BJ (cell line): Measurements from ENCODE around the gene BCAT1. TPM values are rescaled to one million over a fixed set of nuclear protein-coding genes. Genes with fewer than 3 reads are reported as not detected.
A peak's percentile ranks its signal among the peaks of the same experiment; 100 is the strongest.

Experiments
- CTCF ChIA-PET: fragments of 350-600 bp; formaldehyde crosslinking; extraction: SDS; loops from one replicate; lab custom pipeline; 2021; ENCODE audit warnings: antibody characterized with exemption, inconsistent platforms; lab: Yijun Ruan, JAX
- POLR2A ChIA-PET: fragments of 300-600 bp; sonication (Branson Sonifier 250); formaldehyde crosslinking; extraction: SDS; loops from one replicate; lab custom pipeline; 2021; ENCODE audit warnings: antibody characterized with exemption; lab: Charles Lee
- DNase-seq: peaks from one replicate; pipeline ENCODE4 v3.0.0-alpha.2; 2011; ENCODE audit warnings: low read depth
- H3K27me3 ChIP-seq: 2 replicates; pipeline ENCODE4 v1.6.0; 2011; ENCODE audit warnings: low read length; ENCODE audit not compliant: control insufficient read depth, insufficient read depth
- H3K36me3 ChIP-seq: 2 replicates; pipeline ENCODE4 v1.5.1; 2011; ENCODE audit warnings: low read length; ENCODE audit not compliant: control insufficient read depth, insufficient read depth
- H3K4me3 ChIP-seq: 2 replicates; pipeline ENCODE4 v1.5.1; 2011; ENCODE audit warnings: low read depth, mild to moderate bottlenecking, control low read depth, low read length
- polyA plus RNA-seq: library from polyadenylated mRNA; depleted of rRNA; stranded (reverse); fragments of >200 nt; gene quantifications from 2 replicates; pipeline ENCODE4 v1.2.3, GENCODE V29; 2011
- TF ChIP-seq, protein P1 (sequence below): IDR thresholded peaks from 2 replicates; pipeline ENCODE4 v1.5.1; 2011; ENCODE audit warnings: low read depth, mild to moderate bottlenecking, control low read depth, inconsistent platforms, low read length, moderate library complexity; ENCODE audit not compliant: insufficient read depth

BCAT1 gene
- polyA plus RNA-seq, 1 experiment: 13.2 TPM

- CTCF ChIA-PET: no interaction called here
- POLR2A ChIA-PET: no interaction called here
- no peak for DNase-seq
- H3K4me3 ChIP-seq: no peak overlapping the region
- H3K36me3 ChIP-seq: no peaks in the 10 kb centered on the region
- TF ChIP-seq, protein P1, sequence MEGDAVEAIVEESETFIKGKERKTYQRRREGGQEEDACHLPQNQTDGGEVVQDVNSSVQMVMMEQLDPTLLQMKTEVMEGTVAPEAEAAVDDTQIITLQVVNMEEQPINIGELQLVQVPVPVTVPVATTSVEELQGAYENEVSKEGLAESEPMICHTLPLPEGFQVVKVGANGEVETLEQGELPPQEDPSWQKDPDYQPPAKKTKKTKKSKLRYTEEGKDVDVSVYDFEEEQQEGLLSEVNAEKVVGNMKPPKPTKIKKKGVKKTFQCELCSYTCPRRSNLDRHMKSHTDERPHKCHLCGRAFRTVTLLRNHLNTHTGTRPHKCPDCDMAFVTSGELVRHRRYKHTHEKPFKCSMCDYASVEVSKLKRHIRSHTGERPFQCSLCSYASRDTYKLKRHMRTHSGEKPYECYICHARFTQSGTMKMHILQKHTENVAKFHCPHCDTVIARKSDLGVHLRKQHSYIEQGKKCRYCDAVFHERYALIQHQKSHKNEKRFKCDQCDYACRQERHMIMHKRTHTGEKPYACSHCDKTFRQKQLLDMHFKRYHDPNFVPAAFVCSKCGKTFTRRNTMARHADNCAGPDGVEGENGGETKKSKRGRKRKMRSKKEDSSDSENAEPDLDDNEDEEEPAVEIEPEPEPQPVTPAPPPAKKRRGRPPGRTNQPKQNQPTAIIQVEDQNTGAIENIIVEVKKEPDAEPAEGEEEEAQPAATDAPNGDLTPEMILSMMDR: no peak
- H3K27me3 ChIP-seq: no peaks in the 10 kb centered on the region
These were observed 44.0 kb downstream of the BCAT1 start for GRCh38 chr12:24904871-24905270.

GRCh38 chr12:24903329-24904088 is 45.4 kb downstream of the BCAT1 start:
- DNase-seq: no peak
- Histone ChIP-seq H3K4me3 (peak overlapping the region; percentile 58), H3K27me3 (no peaks in the 10 kb centered on the region), H3K36me3 (no peaks in the 10 kb centered on the region)
- CTCF ChIA-PET: interaction anchor here (0.8 to 1.0 kb wide), 2 partner anchors 43 to 252 kb away, joined by 3 read pairs; no protein-coding TSS in a partner anchor
- POLR2A ChIA-PET: no interaction called here
- TF ChIP-seq, protein P1: no peak

GRCh38 chr12:24902511-24903328 is 46.2 kb downstream of the BCAT1 start:
- H3K36me3 ChIP-seq: no peaks in the 10 kb centered on the region
- TF ChIP-seq, protein P1: no peak
- POLR2A ChIA-PET: no interaction called here
- peak overlapping the region; percentile 58 for H3K4me3 ChIP-seq
- H3K27me3 ChIP-seq: no peaks in the 10 kb centered on the region
- CTCF ChIA-PET: interaction anchor here (0.8 to 1.0 kb wide), 2 partner anchors 42 to 252 kb away, joined by 3 read pairs; no protein-coding TSS in a partner anchor
- DNase-seq: no peak

- H3K4me3 ChIP-seq: peak overlapping the region; percentile 58
These were observed 47.1 kb downstream of the BCAT1 start for GRCh38 chr12:24901576-24902461.

More at GRCh38 chr12:24901576-24902461, 47.1 kb downstream of the BCAT1 start:
- no peaks in the 10 kb centered on the region for H3K36me3 ChIP-seq
- H3K27me3 ChIP-seq: no peaks in the 10 kb centered on the region
- DNase-seq: no peak
- ChIA-PET CTCF (interaction anchor here (1.1 kb wide), 1 partner anchor 11 kb away, joined by 3 read pairs; no protein-coding TSS in a partner anchor), POLR2A (interaction anchor here (1.0 kb wide), 1 partner anchor 10 kb away, joined by 3 read pairs; no protein-coding TSS in a partner anchor)
- TF ChIP-seq, protein P1: no peak
